Pancreas (tissue), 10 donors: ENCODE results near the gene SGK1. TPM values are rescaled to one million over a fixed set of nuclear protein-coding genes. Genes with fewer than 3 reads are reported as not detected.

Experiments used
- ATAC-seq, 4 donors: fragments of 200-7000 bp; cut with Tn5 transposase; one replicate each; pipeline versions ENCODE4 v1.8.0 to v1.9.1; 2020; ENCODE audit warnings: mild to moderate bottlenecking in 4 of 4, moderate library complexity in 4 of 4
- DNase-seq, 6 donors: peaks; one replicate each; pipeline ENCODE4 v3.0.0-alpha.2; 2020
- FAIRE-seq: peaks from 2 replicates; lab custom pipeline; 2012; peaks lifted over from hg19 to GRCh38; lab: Jason Lieb, UNC
- H3K27ac ChIP-seq, 4 donors: fragments of 200-600 bp; sonication (generic); 1 replicate in 3 of 4; 2 replicates in 1 of 4; pipeline versions ENCODE4 v1.5.0 to v1.8.0; 2020
- H3K27me3 ChIP-seq, 4 donors: fragments of 200-600 bp; one replicate each; pipeline ENCODE4 v1.8.0; 2021
- H3K36me3 ChIP-seq, 3 donors: fragments of 200-600 bp; sonication (generic) in 1 of 3; one replicate each; pipeline versions ENCODE4 v1.5.0 to v1.8.0; 2020 to 2021
- H3K4me1 ChIP-seq, 3 donors: fragments of 200-600 bp; one replicate each; pipeline ENCODE4 v1.8.0; 2021
- H3K4me3 ChIP-seq, 4 donors: fragments of 200-600 bp; sonication (generic) in 2 of 4; one replicate each; pipeline versions ENCODE4 v1.5.0 to v1.8.0; 2020 to 2021
- H3K9me3 ChIP-seq, 4 donors: fragments of 200-600 bp; one replicate each; pipeline ENCODE4 v1.8.0; 2021
- CTCF ChIP-seq, 4 donors: fragments of 200-600 bp; sonication (generic) in 3 of 4; IDR thresholded peaks; one replicate each; pipeline versions ENCODE4 v1.5.0 to v1.8.0; 2021; ENCODE audit warnings: antibody characterized with exemption in 4 of 4
- WGBS, 2 donors: extraction: QIAGEN DNeasy Blood & Tissue Kit; methylation state at CpG; one replicate each; pipeline ENCODE4 v1.1.7; 2013; 5-methylcytosine and 5-hydroxymethylcytosine counted together
- intact Hi-C, 3 donors: fragments of 100-400 bp; cut with DNase I; formaldehyde crosslinking; loops; one replicate each; pipeline versions ENCODE4 v1.11.1 to v1.14.2; 2022
- polyA plus RNA-seq, 2 donors: library from polyadenylated mRNA; stranded (reverse); fragments of 200-250 nt; gene quantifications; one replicate each; pipeline ENCODE4 v1.2.3, GENCODE V29; 2013
- total RNA-seq, 6 donors: library from RNA; stranded (reverse); fragmentation: NEBNext Ultra II Directional in 4 of 6; extraction: Animal tissue kit (Norgen Biotek cat#: 25700) in 4 of 6; gene quantifications; one replicate each; pipeline versions ENCODE4 v1.2.1 to v1.2.4, GENCODE V29; 2021 to 2023
- donor health status: healthy with polysubstance abuse.
- donor health status: DM: no; HTN: no; CAD: no; lungs with moderate emphysema.
- donor health status: DM: no; HTN: no; CAD: no.
- donor health status: control.
- donor health status: control.
- donor health status: Bipolar disorder and iron deficiency.
- donor health status: DM: yes; HTN: yes; CAD: no.
- donor health status: DM: no; HTN: no; CAD: no.
- donor health status: DM: no; HTN: no; CAD: no.
- donor health status: DM: yes; HTN: yes; CAD: no.

SGK1 gene
- total and polyA plus RNA-seq, 8 donors, result 56.8 to 189 (median 95.4) TPM

- Histone ChIP-seq H3K4me3 (no peak overlapping the region), H3K9me3 (no peaks in the 10 kb centered on the region), H3K4me1 (no peaks in the 10 kb centered on the region), H3K27ac (no peak overlapping the region), H3K27me3 (no peaks in the 10 kb centered on the region), H3K36me3 (no peaks in the 10 kb centered on the region)
- no peak for ATAC-seq
- WGBS, 2 donors, result 85 to 88% methylated on average over 7 of the region's 7 CpGs
- FAIRE-seq, result no peak
- TF ChIP-seq CTCF (IDR thresholded peaks at IDR 0.05), result no peak
- intact Hi-C loops, result no loop called here
- no peak for DNase-seq
Observed at GRCh38 chr6:134146268-134147033, 171.5 kb downstream of the SGK1 start.

GRCh38 chr6:134145786-134146185, 172.1 kb downstream of the SGK1 start:
- intact Hi-C loops, result no loop called here
- Histone ChIP-seq H3K27ac (no peak overlapping the region), H3K9me3 (no peaks in the 10 kb centered on the region), H3K27me3 (no peaks in the 10 kb centered on the region), H3K4me3 (no peak overlapping the region), H3K36me3 (no peaks in the 10 kb centered on the region), H3K4me1 (no peaks in the 10 kb centered on the region)
- ATAC-seq, result peak in 1 of 4 donors; percentile 35
- no peak for DNase-seq
- FAIRE-seq, result no peak
- WGBS, 2 donors, result 74 to 80% methylated on average over 5 of the region's 5 CpGs
- TF ChIP-seq CTCF (IDR thresholded peaks at IDR 0.05), result no peak

GRCh38 chr6:134138226-134138975, 179.5 kb downstream of the SGK1 start:
- no peak for TF ChIP-seq CTCF (IDR thresholded peaks at IDR 0.05)
- DNase-seq (no peak), FAIRE-seq (no peak), ATAC-seq (no peak)
- Histone ChIP-seq H3K36me3 (no peaks in the 10 kb centered on the region), H3K4me3 (no peak overlapping the region), H3K4me1 (no peaks in the 10 kb centered on the region), H3K27me3 (no peaks in the 10 kb centered on the region), H3K27ac (no peak overlapping the region), H3K9me3 (no peaks in the 10 kb centered on the region)
- 77 to 83% methylated on average over 3 of the region's 3 CpGs for WGBS, 2 donors
- intact Hi-C loops, result no loop called here

GRCh38 chr6:134134654-134135053, 183.3 kb downstream of the SGK1 start:
- WGBS, 2 donors, result 51 to 52% methylated on average over 4 of the region's 4 CpGs
- H3K36me3 ChIP-seq, result no peaks in the 10 kb centered on the region
- DNase-seq (no peak), FAIRE-seq (no peak), ATAC-seq (no peak)
- no peak overlapping the region for H3K4me3 ChIP-seq
- H3K9me3 ChIP-seq, result no peaks in the 10 kb centered on the region
- intact Hi-C loops, result no loop called here
- no peak overlapping the region for H3K27ac ChIP-seq
- TF ChIP-seq CTCF (IDR thresholded peaks at IDR 0.05), result no peak
- H3K27me3 ChIP-seq, result no peaks in the 10 kb centered on the region
- H3K4me1 ChIP-seq, result no peaks in the 10 kb centered on the region
